A673 (cell line): ENCODE measurements around the gene FAM50B. TPM values are rescaled to one million over a fixed set of nuclear protein-coding genes. Genes with fewer than 3 reads are reported as not detected.
A peak's percentile ranks its signal among the peaks of the same experiment; 100 is the strongest.

Experiments
- BruUV-seq: library from RNA; stranded (reverse); fragments of 400-500 nt; replicated peaks from 2 replicates; lab custom pipeline; 2021; lab: Mats Ljungman, UMichigan
- CTCF ChIA-PET: fragments of 300-600 bp; sonication (Branson Sonifier 250); formaldehyde crosslinking; loops from one replicate; lab custom pipeline; 2022; ENCODE audit warnings: antibody characterized with exemption; lab: Charles Lee
- POLR2A ChIA-PET: fragments of 300-600 bp; sonication (Branson Sonifier 250); formaldehyde crosslinking; loops from one replicate; lab custom pipeline; 2022; ENCODE audit warnings: antibody characterized with exemption; ENCODE audit not compliant: low non-redundant PET; lab: Charles Lee
- DNase-seq: peaks from one replicate; pipeline ENCODE4 v3.0.0-alpha.2; 2015; ENCODE audit warnings: low spot score
- H3K27ac ChIP-seq: fragments of 200-600 bp; sonication (generic); 2 replicates; pipeline ENCODE4 v1.5.1; 2016; ENCODE audit warnings: mixed run types, low read depth, mild to moderate bottlenecking, mixed read lengths, antibody characterized with exemption, low read length; ENCODE audit not compliant: poor library complexity, severe bottlenecking
- H3K27me3 ChIP-seq: fragments of 200-600 bp; sonication (generic); replicated peaks from 2 replicates; pipeline ENCODE4 v1.6.1; 2017; ENCODE audit warnings: mixed run types, low read depth, mild to moderate bottlenecking, mixed read lengths, antibody characterized with exemption, low read length; ENCODE audit not compliant: insufficient read depth, poor library complexity
- H3K36me3 ChIP-seq: fragments of 200-600 bp; sonication (generic); 2 replicates; pipeline ENCODE4 v1.6.1; 2016; ENCODE audit warnings: mixed run types, mild to moderate bottlenecking, mixed read lengths, antibody characterized with exemption, low read length; ENCODE audit not compliant: insufficient read depth, poor library complexity, severe bottlenecking
- H3K4me1 ChIP-seq: fragments of 200-600 bp; sonication (generic); 2 replicates; pipeline ENCODE4 v1.6.1; 2017; ENCODE audit warnings: mixed run types, mild to moderate bottlenecking, mixed read lengths, antibody characterized with exemption, low read length; ENCODE audit not compliant: insufficient read depth, poor library complexity, severe bottlenecking
- H3K4me3 ChIP-seq: fragments of 200-600 bp; sonication (generic); 2 replicates; pipeline ENCODE4 v1.5.1; 2016; ENCODE audit warnings: low read depth, mixed run types, mild to moderate bottlenecking, mixed read lengths, low read length; ENCODE audit not compliant: poor library complexity, severe bottlenecking
- H3K9me3 ChIP-seq: fragments of 200-600 bp; sonication (generic); 2 replicates; pipeline ENCODE4 v1.6.1; 2016; ENCODE audit warnings: mixed run types, low read depth, mild to moderate bottlenecking, mixed read lengths, antibody characterized with exemption, low read length; ENCODE audit not compliant: poor library complexity, severe bottlenecking
- EZH2 ChIP-seq: fragments of 200-600 bp; sonication (generic); IDR thresholded peaks from 2 replicates; pipeline ENCODE4 v1.6.1; 2017; ENCODE audit warnings: borderline replicate concordance, low read depth, mild to moderate bottlenecking, mixed read lengths, antibody characterized with exemption, low read length; ENCODE audit not compliant: poor library complexity, severe bottlenecking
- intact Hi-C: fragments of 100-400 bp; cut with micrococcal nuclease; formaldehyde crosslinking; loops from one replicate; pipeline ENCODE4 v1.10.0; 2022; ENCODE audit not compliant: unreplicated experiment
- total RNA-seq: library from RNA; stranded (reverse); gene quantifications from 2 replicates; pipeline ENCODE4 v1.2.3, GENCODE V29; 2021
- TF ChIP-seq, protein P1 (sequence below): fragments of 300-800, 200-600 bp; sonication (generic); conservative IDR thresholded peaks from 2 replicates; pipeline ENCODE4 v1.5.1; 2017; ENCODE audit warnings: low read depth, mild to moderate bottlenecking, antibody characterized with exemption, low read length, moderate library complexity, mixed read lengths

FAM50B gene
- total RNA-seq, 1 experiment from 2014 or later: 10.1 TPM

DNA sequence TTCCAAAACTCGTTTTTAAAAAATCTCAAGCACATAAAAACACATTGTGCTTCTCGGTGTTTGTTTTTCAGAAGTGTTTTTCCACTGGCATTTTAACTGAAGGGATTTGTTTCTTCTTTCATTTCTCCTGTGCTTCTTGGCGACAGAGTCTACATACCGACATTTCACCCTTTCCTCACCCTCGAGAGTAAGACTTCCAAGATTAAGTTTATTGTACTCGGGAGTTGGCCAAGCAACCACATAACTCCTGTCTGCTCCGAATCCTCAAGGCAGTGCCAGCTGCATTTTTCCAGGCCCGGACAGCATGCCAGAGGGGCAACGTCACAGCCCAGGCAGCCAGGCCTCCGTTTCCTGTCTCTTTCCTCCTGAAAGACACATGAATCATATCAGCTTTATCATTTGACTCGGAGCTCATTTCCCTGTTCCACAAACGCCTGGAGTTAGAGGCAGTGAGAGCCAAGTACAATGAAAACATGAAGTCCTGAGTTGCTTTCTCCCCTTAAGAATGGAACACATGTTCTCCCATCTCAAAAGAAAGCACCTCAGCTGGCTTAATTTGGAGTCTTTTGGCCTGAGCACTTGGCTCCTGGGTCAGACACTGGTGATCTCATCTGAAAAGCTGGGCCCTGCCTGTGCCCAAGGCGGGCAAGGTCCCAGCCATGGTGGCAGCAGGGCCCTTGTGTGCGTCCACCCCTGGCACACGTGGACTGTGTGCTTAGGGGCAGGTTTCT, 23.2 kb upstream of the FAM50B start:
- intact Hi-C loops: no loop called here
- H3K27me3 ChIP-seq: no peaks in the 10 kb centered on the region
- TF ChIP-seq EZH2: no peak
- TF ChIP-seq, protein P1, sequence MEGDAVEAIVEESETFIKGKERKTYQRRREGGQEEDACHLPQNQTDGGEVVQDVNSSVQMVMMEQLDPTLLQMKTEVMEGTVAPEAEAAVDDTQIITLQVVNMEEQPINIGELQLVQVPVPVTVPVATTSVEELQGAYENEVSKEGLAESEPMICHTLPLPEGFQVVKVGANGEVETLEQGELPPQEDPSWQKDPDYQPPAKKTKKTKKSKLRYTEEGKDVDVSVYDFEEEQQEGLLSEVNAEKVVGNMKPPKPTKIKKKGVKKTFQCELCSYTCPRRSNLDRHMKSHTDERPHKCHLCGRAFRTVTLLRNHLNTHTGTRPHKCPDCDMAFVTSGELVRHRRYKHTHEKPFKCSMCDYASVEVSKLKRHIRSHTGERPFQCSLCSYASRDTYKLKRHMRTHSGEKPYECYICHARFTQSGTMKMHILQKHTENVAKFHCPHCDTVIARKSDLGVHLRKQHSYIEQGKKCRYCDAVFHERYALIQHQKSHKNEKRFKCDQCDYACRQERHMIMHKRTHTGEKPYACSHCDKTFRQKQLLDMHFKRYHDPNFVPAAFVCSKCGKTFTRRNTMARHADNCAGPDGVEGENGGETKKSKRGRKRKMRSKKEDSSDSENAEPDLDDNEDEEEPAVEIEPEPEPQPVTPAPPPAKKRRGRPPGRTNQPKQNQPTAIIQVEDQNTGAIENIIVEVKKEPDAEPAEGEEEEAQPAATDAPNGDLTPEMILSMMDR: no peak
- POLR2A ChIA-PET: no interaction called here
- peak overlapping the region; percentile 70 for H3K27ac ChIP-seq
- peaks cover 13% of the 10 kb centered on the region for H3K4me1 ChIP-seq
- no TSS peak for BruUV-seq
- CTCF ChIA-PET: interaction anchor here (1.3 kb wide), 1 partner anchor 23 kb away, joined by 6 read pairs; the partner anchor contains the start of gene FAM50B
- peak; percentile 82 for DNase-seq
- no peaks in the 10 kb centered on the region for H3K36me3 ChIP-seq
- H3K9me3 ChIP-seq: no peaks in the 10 kb centered on the region
- no peak overlapping the region for H3K4me3 ChIP-seq

DNA sequence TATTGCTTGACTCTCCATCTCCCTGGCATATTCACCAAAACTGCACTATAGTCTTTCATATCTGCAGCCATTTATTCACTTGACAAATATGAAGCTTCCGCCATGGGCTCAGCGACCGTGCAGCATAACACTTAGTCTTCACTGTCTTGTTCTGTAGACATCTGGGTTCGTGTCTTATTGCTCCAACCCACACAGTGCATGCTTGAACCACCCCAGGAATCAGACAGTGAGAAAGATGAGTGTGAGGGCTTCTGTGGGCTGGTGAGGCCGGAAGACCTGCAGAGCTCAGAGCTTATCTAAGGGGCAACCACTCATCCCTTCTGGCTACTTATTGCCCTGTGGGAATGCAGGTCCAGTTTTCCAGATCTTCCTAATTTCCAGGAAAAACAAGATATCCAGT, 19.9 kb upstream of the FAM50B start:
- intact Hi-C loops: no loop called here

GRCh38 chr6:3830806-3831205, 18.4 kb upstream of the FAM50B start:
- Histone ChIP-seq H3K4me1 (peaks cover 11% of the 10 kb centered on the region), H3K27me3 (no peaks in the 10 kb centered on the region), H3K27ac (no peak overlapping the region), H3K36me3 (no peaks in the 10 kb centered on the region), H3K9me3 (no peaks in the 10 kb centered on the region), H3K4me3 (no peak overlapping the region)
- no peak for TF ChIP-seq EZH2
- TF ChIP-seq, protein P1: no peak
- intact Hi-C loops: no loop called here
- DNase-seq: no peak
- no TSS peak for BruUV-seq
- ChIA-PET CTCF (no interaction called here), POLR2A (no interaction called here)

More for the DNA sequence above, 19.9 kb upstream of the FAM50B start:
- no peaks in the 10 kb centered on the region for H3K9me3 ChIP-seq
- POLR2A ChIA-PET: no interaction called here
- H3K27ac ChIP-seq: no peak overlapping the region
- H3K4me1 ChIP-seq: peaks cover 18% of the 10 kb centered on the region
- CTCF ChIA-PET: no interaction called here
- no peak overlapping the region for H3K4me3 ChIP-seq
- BruUV-seq: no TSS peak
- H3K27me3 ChIP-seq: no peaks in the 10 kb centered on the region
- TF ChIP-seq EZH2: no peak
- TF ChIP-seq, protein P1: no peak
- DNase-seq: no peak
- no peaks in the 10 kb centered on the region for H3K36me3 ChIP-seq
